K562 (cell line): ENCODE results near the gene FAM32A. TPM values are rescaled to one million over a fixed set of nuclear protein-coding genes. Genes with fewer than 3 reads are reported as not detected.
A peak's percentile ranks its signal among the peaks of the same experiment; 100 is the strongest.

Experiments
- ATAC-seq: fragments of 200-7000 bp; cut with Tn5 transposase; 3 replicates; pipeline ENCODE4 v1.9.1; 2020; ENCODE audit warnings: moderate library complexity
- BruUV-seq: library from RNA; stranded (reverse); fragments of 400-500 nt; replicated peaks from 2 replicates; lab custom pipeline; 2021; lab: Mats Ljungman, UMichigan
- CTCF ChIA-PET: fragments of 300-600 bp; formaldehyde crosslinking; extraction: SDS; loops from one replicate; lab custom pipeline; 2021; ENCODE audit warnings: low intra/inter-chr PET ratio; lab: Yijun Ruan, JAX
- POLR2A ChIA-PET: fragments of 300-600, 350-650 bp; sonication (Branson Sonifier 250); formaldehyde crosslinking; extraction: SDS; loops from one replicate; lab custom pipeline; 2021; ENCODE audit warnings: antibody characterized with exemption, inconsistent platforms; lab: Yijun Ruan, JAX
- DNase-seq, 4 experiments: peaks; one replicate each; pipeline versions ENCODE4 v3.0.0 to v3.0.0-alpha.2; 2011 to 2018; ENCODE audit warnings: low spot score in 3 of 4, mixed read lengths in 3 of 4; ENCODE audit errors: extremely low read depth in 1 of 4
- FAIRE-seq: peaks from 2 replicates; lab custom pipeline; 2011; peaks lifted over from hg19 to GRCh38; lab: Jason Lieb, UNC
- H2AFZ ChIP-seq: 2 replicates; pipeline ENCODE4 v1.6.0; 2011; ENCODE audit warnings: low read depth, low read length, control low read depth, inconsistent platforms
- H3K27ac ChIP-seq: fragments of 200-600 bp; 3 replicates; pipeline ENCODE4 v1.8.0; 2011; ENCODE audit warnings: low read depth, mild to moderate bottlenecking, control low read depth, inconsistent platforms, low read length, moderate library complexity, mixed read lengths; ENCODE audit errors: extremely low read depth
- H3K27me3 ChIP-seq, 2 experiments: fragments of 300-600 bp in 1 of 2; 2 replicates in 1 of 2; 3 replicates in 1 of 2; pipeline versions ENCODE4 v1.6.0 to v1.8.0; 2011; ENCODE audit warnings: inconsistent platforms in 2 of 2, low read length in 2 of 2, mild to moderate bottlenecking in 1 of 2, mixed read lengths in 1 of 2, moderate library complexity in 1 of 2; ENCODE audit not compliant: control insufficient read depth in 2 of 2, insufficient read depth in 2 of 2
- H3K36me3 ChIP-seq: fragments of 300-600 bp; 3 replicates; pipeline ENCODE4 v1.8.0; 2011; ENCODE audit warnings: mild to moderate bottlenecking, low read length, inconsistent platforms; ENCODE audit not compliant: control insufficient read depth, insufficient read depth
- H3K4me1 ChIP-seq, 2 experiments: fragments of 200-600 bp in 1 of 2; replicated peaks in 1 of 2; 2 replicates in 1 of 2; 3 replicates in 1 of 2; pipeline versions ENCODE4 v1.5.1 to v1.8.0; 2011; ENCODE audit warnings: inconsistent platforms in 2 of 2, low read length in 2 of 2, mild to moderate bottlenecking in 1 of 2, mixed read lengths in 1 of 2, moderate library complexity in 1 of 2; ENCODE audit not compliant: control insufficient read depth in 2 of 2, insufficient read depth in 2 of 2
- H3K4me2 ChIP-seq: 2 replicates; pipeline ENCODE4 v1.6.1; 2011; ENCODE audit warnings: low read length, control low read depth, inconsistent platforms, mixed read lengths; ENCODE audit not compliant: insufficient read depth
- H3K4me3 ChIP-seq: fragments of 200-600 bp; sonication (generic), shearing (Covaris generic); 2 replicates; pipeline ENCODE4 v1.5.1; 2016; ENCODE audit warnings: control low read depth, inconsistent platforms
- H3K79me2 ChIP-seq: fragments of 200-600 bp; 3 replicates; pipeline ENCODE4 v1.8.0; 2011; ENCODE audit warnings: low read length, inconsistent platforms; ENCODE audit not compliant: control insufficient read depth, insufficient read depth
- H3K9ac ChIP-seq, 2 experiments: 2 replicates each; pipeline versions ENCODE4 v1.6.0 to v1.6.1; 2011; ENCODE audit warnings: low read depth in 2 of 2, low read length in 2 of 2, control low read depth in 1 of 2, inconsistent platforms in 1 of 2, mild to moderate bottlenecking in 1 of 2, mixed read lengths in 1 of 2; ENCODE audit not compliant: insufficient read depth in 1 of 2
- H3K9me1 ChIP-seq: one replicate; pipeline ENCODE4 v1.6.0; 2011; ENCODE audit warnings: inconsistent platforms, mild to moderate bottlenecking, low read length, moderate library complexity; ENCODE audit not compliant: control insufficient read depth, insufficient read depth
- H3K9me3 ChIP-seq: replicated peaks from 2 replicates; pipeline ENCODE4 v1.5.1; 2011; ENCODE audit warnings: low read depth, low read length, inconsistent platforms; ENCODE audit not compliant: control insufficient read depth, insufficient read depth
- H4K20me1 ChIP-seq: replicated peaks from 2 replicates; pipeline ENCODE4 v1.6.1; 2011; ENCODE audit warnings: low read length, inconsistent platforms, mixed read lengths; ENCODE audit not compliant: control insufficient read depth, insufficient read depth
- ASH1L ChIP-seq: fragments of 450-650 bp; IDR thresholded peaks from 2 replicates; pipeline ENCODE4 v1.6.1; 2018; ENCODE audit warnings: borderline replicate concordance, mild to moderate bottlenecking, low read depth; ENCODE audit not compliant: partially characterized antibody
- BHLHE40 ChIP-seq: IDR thresholded peaks from 2 replicates; pipeline ENCODE4 v1.6.1; 2011; ENCODE audit warnings: low read length, improper control_type of control experiment
- C11orf30 ChIP-seq: fragments of 450-650 bp; IDR thresholded peaks from 2 replicates; pipeline ENCODE4 v1.6.1; 2016; ENCODE audit warnings: low read depth, mild to moderate bottlenecking
- MAFK ChIP-seq: IDR thresholded peaks from 2 replicates; pipeline ENCODE4 v1.6.1; 2011; ENCODE audit warnings: low read length, improper control_type of control experiment
- MIER1 ChIP-seq: fragments of 450-650 bp; IDR thresholded peaks from 2 replicates; pipeline ENCODE4 v1.6.1; 2016; ENCODE audit warnings: antibody characterized with exemption, mild to moderate bottlenecking, low read depth
- NRF1 ChIP-seq, 2 experiments: fragments of 450-650 bp; IDR thresholded peaks in 1 of 2; conservative IDR thresholded peaks in 1 of 2; 2 replicates each; pipeline ENCODE4 v1.6.1; 2014; ENCODE audit warnings: mild to moderate bottlenecking in 2 of 2
- SRF ChIP-seq, 2 experiments: fragments of 250-450, 450-650 bp in 1 of 2; sonication (Bioruptor Pico) in 1 of 2; sonication (generic) in 1 of 2; formaldehyde crosslinking; IDR thresholded peaks; 2 replicates each; pipeline versions ENCODE4 v1.5.0 to v1.5.1; 2020 to 2022; ENCODE audit warnings: mild to moderate bottlenecking in 1 of 2, missing genetic modification reagents in 1 of 2
- SRSF9 ChIP-seq: fragments of 200-400 bp; formaldehyde crosslinking; IDR thresholded peaks from 2 replicates; pipeline ENCODE4 v1.6.1; 2017; ENCODE audit warnings: low read depth, low read length, borderline replicate concordance
- ZFPM2 ChIP-seq: fragments of 250-450 bp; sonication (Bioruptor Pico); IDR thresholded peaks from 2 replicates; pipeline ENCODE4 v1.5.1; 2022; ENCODE audit warnings: mild to moderate bottlenecking
- ZNF316 ChIP-seq: fragments of 450-650 bp; IDR thresholded peaks from 2 replicates; pipeline ENCODE4 v1.6.1; 2016
- WGBS: fragments of 100-300 bp; shearing (Covaris generic); methylation state at CpG from one replicate; pipeline ENCODE4 v1.1.6; 2016; ENCODE audit warnings: low coverage, mixed read lengths; ENCODE audit not compliant: insufficient coverage; ENCODE audit errors: missing lambda C conversion rate; 5-methylcytosine and 5-hydroxymethylcytosine counted together
- in situ Hi-C: fragments of 300-500 bp; cut with MboI; formaldehyde crosslinking; loops from 4 replicates; pipeline ENCODE4 v1.15.0; 2018; ENCODE audit warnings: inconsistent platforms, mixed read lengths
- intact Hi-C: fragments of 100-400 bp; cut with micrococcal nuclease; formaldehyde crosslinking; loops from 2 replicates; pipeline ENCODE4 v1.14.2; 2022
- polyA plus RNA-seq, 8 experiments: library from polyadenylated mRNA; depleted of rRNA in 4 of 8; stranded (reverse) in 5 of 8; unstranded in 3 of 8; fragments of >200 nt; fragmentation: Nextera tagmentation in 2 of 8; fragmentation: Illumina TruSeq in 1 of 8; extraction: Ambion mirVana in 2 of 8; extraction: Trizol in 1 of 8; gene quantifications; 2 replicates each; pipeline versions ENCODE4 v1.2.1 to v1.2.3, GENCODE V29; 2011 to 2014; ENCODE audit warnings: inconsistent platforms in 1 of 8, missing spikeins in 1 of 8
- total RNA-seq, 7 experiments: library from RNA; depleted of rRNA in 6 of 7; stranded (reverse); fragments of >200 nt in 6 of 7; fragmentation: Illumina TruSeq in 2 of 7; extraction: Trizol in 2 of 7; gene quantifications; 2 replicates each; pipeline versions ENCODE4 v1.2.1 to v1.2.3, GENCODE V29; 2011 to 2021; ENCODE audit warnings: low replicate concordance in 1 of 7

FAM32A gene
- total and polyA plus RNA-seq, 9 of the 15 experiments (the other 6 are each of a cell fraction or from before 2014, with no cell fraction given): 30.7 to 96.7 (median 73.7) TPM

DNA sequence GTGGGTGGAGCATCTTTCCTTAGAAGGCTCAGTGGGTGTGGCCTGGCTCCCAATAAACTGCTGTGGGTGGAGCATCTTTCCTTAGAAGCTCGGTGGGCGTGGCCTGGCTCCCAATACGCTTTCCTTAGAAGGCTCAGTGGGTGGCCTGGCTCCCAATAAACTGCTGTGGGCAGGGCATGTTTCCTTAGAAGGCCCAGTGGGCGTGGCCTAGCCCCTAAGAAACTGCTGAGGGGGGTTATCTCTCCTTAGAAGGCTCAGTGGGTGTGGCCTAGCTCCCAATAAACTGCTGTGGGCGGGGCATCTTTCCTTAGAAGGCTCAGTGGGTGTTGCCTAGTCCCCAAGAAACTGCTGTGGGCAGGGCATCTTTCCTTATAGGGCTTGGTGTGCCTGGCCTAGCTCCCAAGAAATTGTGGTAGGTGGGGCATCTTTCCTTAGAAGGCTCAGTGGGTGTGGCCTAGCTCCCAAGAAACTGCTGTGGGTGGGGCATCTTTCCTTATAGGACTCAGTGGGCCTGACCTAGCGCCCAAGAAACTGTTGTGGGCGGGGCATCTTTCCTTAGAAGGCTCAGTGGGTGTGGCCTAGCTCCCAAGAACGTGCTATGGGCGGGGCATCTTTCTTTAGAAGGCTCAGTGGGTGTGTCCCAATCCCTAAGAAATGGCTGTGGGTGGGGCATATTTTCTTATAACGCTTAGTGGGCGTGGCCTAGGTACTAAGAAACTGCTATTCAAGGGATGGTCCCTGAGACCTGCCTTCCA lies 31.5 kb upstream of the FAM32A start:
- no peaks in the 10 kb centered on the region for H3K36me3 ChIP-seq
- H3K9me1 ChIP-seq: no peaks in the 10 kb centered on the region
- POLR2A ChIA-PET: interaction anchor here (0.7 to 1.9 kb wide), 6 partner anchors 10 to 317 kb away, joined by 3 to 5 read pairs (median 4); partner anchors contain the start of gene HSH2D

More for the DNA sequence above, 31.5 kb upstream of the FAM32A start:
- Histone ChIP-seq H3K27ac (no peak overlapping the region; the same call in 2 of the 3 replicates), H3K79me2 (no peaks in the 10 kb centered on the region), H3K9ac (no peak overlapping the region), H3K9me3 (no peaks in the 10 kb centered on the region), H3K4me1 (peaks cover 13 to 15% of the 10 kb centered on the region in 2 experiments; a peak in 4 of 5 replicates), H2AFZ (peak overlapping the region; percentile 55; the same call in 1 of the 2 replicates), H3K27me3 (peaks cover 0 to 4% of the 10 kb centered on the region in 2 experiments; a peak in 1 of 5 replicates), H4K20me1 (peaks cover 3% of the 10 kb centered on the region; the same call in 1 of the 2 replicates), H3K4me2 (peak overlapping the region; percentile 50), H3K4me3 (no peak overlapping the region)
- DNase-seq (peak; percentile 61 to 87 (median 72)), FAIRE-seq (peak; percentile 100), ATAC-seq (peak; percentile 87)
- CTCF ChIA-PET: no interaction called here
- WGBS: 3% methylated on average over 10 of the region's 11 CpGs
- TF ChIP-seq ZNF316 (peak; percentile 70), ASH1L (no peak), ZFPM2 (no peak), MIER1 (peak; percentile 84), C11orf30 (peak; percentile 48), MAFK (peak; percentile 22; the same call in 1 of the 2 replicates), NRF1 (conservative IDR thresholded peaks at IDR 0.05 in 1 of 2, IDR thresholded peaks at IDR 0.05 in 1 of 2) (peak; percentile 67), BHLHE40 (peak; percentile 87), SRF (CRISPR knock-in tag; IDR thresholded peaks at IDR 0.05) (peak in 1 of 2 experiments; percentile 93; a peak in 3 of 4 replicates), SRSF9 (no peak)
- no TSS peak for BruUV-seq
- intact Hi-C loops (loop anchor here (5.0 kb wide), 1 partner anchor 41 kb away; the partner anchor contains the start of gene RAB8A), in situ Hi-C loops (no loop called here)
